Right atrium auricular region (tissue), 2 donors: ENCODE measurements around the gene PSMD11. TPM values are rescaled to one million over a fixed set of nuclear protein-coding genes. Genes with fewer than 3 reads are reported as not detected.

ENCODE experiments used
- DNase-seq: peaks from one replicate; pipeline ENCODE4 v3.0.0-alpha.2; 2019; ENCODE audit warnings: low spot score
- H3K27ac ChIP-seq, 2 donors: fragments of 200-600 bp; sonication (generic); 1 replicate in 1 of 2; 2 replicates in 1 of 2; pipeline ENCODE4 v1.5.1; 2016 to 2019
- H3K27me3 ChIP-seq, 2 donors: fragments of 200-600 bp; sonication (generic); one replicate each; pipeline versions ENCODE4 v1.5.1 to v1.6.0; 2017 to 2019
- H3K36me3 ChIP-seq: fragments of 200-600 bp; sonication (generic); one replicate; pipeline ENCODE4 v1.5.1; 2016
- H3K4me1 ChIP-seq, 2 donors: fragments of 200-600 bp; sonication (generic); one replicate each; pipeline versions ENCODE4 v1.5.1 to v1.6.0; 2017 to 2019
- H3K4me3 ChIP-seq, 2 donors: fragments of 200-600 bp; sonication (generic); 1 replicate in 1 of 2; 2 replicates in 1 of 2; pipeline ENCODE4 v1.5.1; 2017 to 2019; ENCODE audit warnings: mild to moderate bottlenecking in 1 of 2, moderate library complexity in 1 of 2
- H3K9me3 ChIP-seq, 2 donors: fragments of 200-600 bp; sonication (generic); one replicate each; pipeline ENCODE4 v1.5.1; 2019
- total RNA-seq, 2 donors: library from RNA; depleted of rRNA; stranded (reverse); fragments of >200 nt; gene quantifications; one replicate each; pipeline ENCODE4 v1.1.0, GENCODE V29; 2016
- TF ChIP-seq, protein P1 (sequence below), 2 donors: fragments of 200-600 bp; sonication (generic); IDR thresholded peaks; one replicate each; pipeline ENCODE4 v1.5.1; 2019; ENCODE audit warnings: antibody characterized with exemption in 2 of 2

PSMD11 gene
- total RNA-seq, 2 donors from 2014 or later = 42.2 to 43.8 TPM

DNA sequence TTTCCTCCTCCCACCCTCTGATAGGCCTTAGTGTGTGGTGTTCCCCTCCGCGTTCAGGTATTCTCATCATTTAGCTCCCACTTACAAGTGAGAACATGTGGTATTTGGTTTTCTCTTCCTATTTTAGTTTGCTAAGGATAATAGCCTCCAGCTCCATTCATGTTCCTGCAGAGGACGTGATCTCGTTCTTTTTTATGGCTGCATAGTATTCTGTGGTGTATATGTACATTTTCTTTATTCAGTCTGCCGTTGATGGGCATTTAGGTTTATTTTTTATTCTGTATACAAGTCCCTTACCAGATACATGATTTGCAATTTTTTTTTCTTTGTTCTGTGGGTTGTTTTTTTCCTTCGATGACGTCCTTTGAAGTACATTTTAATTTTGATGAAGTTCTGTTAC, 23.6 kb downstream of the PSMD11 start:
- TF ChIP-seq, protein P1, sequence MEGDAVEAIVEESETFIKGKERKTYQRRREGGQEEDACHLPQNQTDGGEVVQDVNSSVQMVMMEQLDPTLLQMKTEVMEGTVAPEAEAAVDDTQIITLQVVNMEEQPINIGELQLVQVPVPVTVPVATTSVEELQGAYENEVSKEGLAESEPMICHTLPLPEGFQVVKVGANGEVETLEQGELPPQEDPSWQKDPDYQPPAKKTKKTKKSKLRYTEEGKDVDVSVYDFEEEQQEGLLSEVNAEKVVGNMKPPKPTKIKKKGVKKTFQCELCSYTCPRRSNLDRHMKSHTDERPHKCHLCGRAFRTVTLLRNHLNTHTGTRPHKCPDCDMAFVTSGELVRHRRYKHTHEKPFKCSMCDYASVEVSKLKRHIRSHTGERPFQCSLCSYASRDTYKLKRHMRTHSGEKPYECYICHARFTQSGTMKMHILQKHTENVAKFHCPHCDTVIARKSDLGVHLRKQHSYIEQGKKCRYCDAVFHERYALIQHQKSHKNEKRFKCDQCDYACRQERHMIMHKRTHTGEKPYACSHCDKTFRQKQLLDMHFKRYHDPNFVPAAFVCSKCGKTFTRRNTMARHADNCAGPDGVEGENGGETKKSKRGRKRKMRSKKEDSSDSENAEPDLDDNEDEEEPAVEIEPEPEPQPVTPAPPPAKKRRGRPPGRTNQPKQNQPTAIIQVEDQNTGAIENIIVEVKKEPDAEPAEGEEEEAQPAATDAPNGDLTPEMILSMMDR (IDR thresholded peaks at IDR 0.05) = no peak
- Histone ChIP-seq H3K27ac (no peak overlapping the region), H3K27me3 (no peaks in the 10 kb centered on the region), H3K9me3 (no peaks in the 10 kb centered on the region), H3K36me3 (peaks cover 92% of the 10 kb centered on the region), H3K4me1 (no peaks in the 10 kb centered on the region), H3K4me3 (no peak overlapping the region)
- no peak for DNase-seq

GRCh38 chr17:32470405-32471167, 26.3 kb downstream of the PSMD11 start:
- Histone ChIP-seq H3K4me1 (no peaks in the 10 kb centered on the region), H3K27ac (peak overlapping the region in 1 of 2 donors; percentile 4), H3K36me3 (peaks cover 92% of the 10 kb centered on the region), H3K27me3 (no peaks in the 10 kb centered on the region), H3K4me3 (no peak overlapping the region), H3K9me3 (no peaks in the 10 kb centered on the region)
- TF ChIP-seq, protein P1 (IDR thresholded peaks at IDR 0.05) = no peak
- no peak for DNase-seq

DNA sequence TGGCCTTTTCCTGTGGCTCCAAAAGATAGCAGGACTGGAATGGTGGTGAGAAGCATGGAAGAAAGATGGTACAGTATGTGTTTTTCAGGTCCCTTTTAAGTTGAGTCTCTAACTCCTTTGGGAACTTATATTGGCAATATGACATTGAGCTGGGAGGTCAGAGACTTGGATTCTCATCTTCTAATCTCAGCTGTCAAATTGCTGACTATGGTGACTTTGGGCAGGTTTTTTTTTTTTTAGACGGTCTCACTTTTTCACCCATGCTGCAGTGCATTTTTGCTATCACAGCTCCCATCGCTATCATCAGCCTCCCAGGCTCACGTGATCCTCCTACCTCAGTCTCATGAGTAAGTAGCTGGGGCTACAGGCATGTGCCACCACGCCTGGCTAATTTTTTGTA, 27.3 kb downstream of the PSMD11 start:
- H3K27ac ChIP-seq = no peak overlapping the region
- no peak for DNase-seq
- no peaks in the 10 kb centered on the region for H3K27me3 ChIP-seq
- TF ChIP-seq, protein P1 (IDR thresholded peaks at IDR 0.05) = no peak
- H3K9me3 ChIP-seq = no peaks in the 10 kb centered on the region
- H3K4me3 ChIP-seq = no peak overlapping the region
- H3K36me3 ChIP-seq = peaks cover 93% of the 10 kb centered on the region
- H3K4me1 ChIP-seq = no peaks in the 10 kb centered on the region

DNA sequence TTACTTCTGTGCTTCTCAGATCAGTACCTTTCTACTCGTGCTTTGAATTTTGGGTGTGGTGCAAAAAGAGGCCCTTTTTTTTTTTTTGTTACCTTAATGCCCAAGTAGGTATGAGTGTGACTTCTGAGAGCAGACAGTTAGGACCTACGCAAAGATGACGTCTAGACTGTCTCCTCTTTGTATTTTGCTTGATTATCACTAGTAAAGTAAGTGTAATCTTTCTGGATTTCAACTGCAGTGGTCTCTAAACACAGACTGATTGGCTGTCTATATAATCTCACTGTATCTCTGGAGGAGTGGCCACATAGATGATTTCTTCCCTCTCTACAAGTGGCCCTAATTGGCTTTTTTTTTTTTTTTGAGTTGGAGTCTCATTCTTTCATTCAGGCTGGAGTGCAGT, 30.9 kb downstream of the PSMD11 start:
- no peak for DNase-seq
- TF ChIP-seq, protein P1 (IDR thresholded peaks at IDR 0.05) = no peak
- H3K36me3 ChIP-seq = peaks cover 99% of the 10 kb centered on the region
- H3K27me3 ChIP-seq = no peaks in the 10 kb centered on the region
- H3K27ac ChIP-seq = no peak overlapping the region
- no peaks in the 10 kb centered on the region for H3K9me3 ChIP-seq
- no peak overlapping the region for H3K4me3 ChIP-seq
- H3K4me1 ChIP-seq = no peaks in the 10 kb centered on the region

DNA sequence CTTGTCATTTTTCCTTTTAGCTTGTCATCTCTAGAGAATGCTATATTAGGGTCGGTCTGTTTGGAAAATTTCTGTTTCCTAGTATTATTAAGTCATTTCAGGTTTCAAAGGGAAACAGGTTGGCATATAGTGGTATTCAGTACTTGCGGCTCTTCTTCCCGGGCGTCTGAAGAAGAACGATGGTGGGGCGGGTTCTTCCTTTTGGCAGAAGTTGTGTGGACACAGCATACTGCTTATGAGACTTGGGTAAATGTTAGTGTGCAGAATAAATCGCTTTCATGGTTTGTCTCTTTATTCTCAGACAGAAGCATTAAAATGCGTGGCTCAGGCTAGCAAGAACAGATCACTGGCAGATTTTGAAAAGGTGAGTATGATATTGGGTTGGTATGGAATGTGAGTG, 32.9 kb downstream of the PSMD11 start:
- Histone ChIP-seq H3K9me3 (no peaks in the 10 kb centered on the region), H3K36me3 (peaks cover 99% of the 10 kb centered on the region)

More for the DNA sequence above, 32.9 kb downstream of the PSMD11 start:
- TF ChIP-seq, protein P1 (IDR thresholded peaks at IDR 0.05) = no peak
- Histone ChIP-seq H3K27me3 (no peaks in the 10 kb centered on the region), H3K4me1 (no peaks in the 10 kb centered on the region), H3K27ac (no peak overlapping the region), H3K4me3 (no peak overlapping the region)
- no peak for DNase-seq
